SU-DHL-6 (cell line): ENCODE data around the gene MAP2K5.

ENCODE experiments used
- EZH2phosphoT487 ChIP-seq: fragments of 200-600 bp; sonication (generic), shearing (Covaris generic); conservative IDR thresholded peaks from 2 replicates; pipeline ENCODE4 v1.6.1; 2018; ENCODE audit warnings: mild to moderate bottlenecking, antibody characterized with exemption, low read length, moderate library complexity, mixed read lengths
- TF ChIP-seq, protein P1 (sequence below): fragments of 200-600 bp; sonication (generic); IDR thresholded peaks from one replicate; pipeline ENCODE4 v1.5.1; 2017; ENCODE audit warnings: antibody characterized with exemption, mild to moderate bottlenecking, low read length, moderate library complexity; ENCODE audit not compliant: insufficient read depth, poor library complexity, severe bottlenecking

GRCh38 chr15:67761343-67761742, 218.8 kb downstream of the MAP2K5 start:
- TF ChIP-seq, protein P1, sequence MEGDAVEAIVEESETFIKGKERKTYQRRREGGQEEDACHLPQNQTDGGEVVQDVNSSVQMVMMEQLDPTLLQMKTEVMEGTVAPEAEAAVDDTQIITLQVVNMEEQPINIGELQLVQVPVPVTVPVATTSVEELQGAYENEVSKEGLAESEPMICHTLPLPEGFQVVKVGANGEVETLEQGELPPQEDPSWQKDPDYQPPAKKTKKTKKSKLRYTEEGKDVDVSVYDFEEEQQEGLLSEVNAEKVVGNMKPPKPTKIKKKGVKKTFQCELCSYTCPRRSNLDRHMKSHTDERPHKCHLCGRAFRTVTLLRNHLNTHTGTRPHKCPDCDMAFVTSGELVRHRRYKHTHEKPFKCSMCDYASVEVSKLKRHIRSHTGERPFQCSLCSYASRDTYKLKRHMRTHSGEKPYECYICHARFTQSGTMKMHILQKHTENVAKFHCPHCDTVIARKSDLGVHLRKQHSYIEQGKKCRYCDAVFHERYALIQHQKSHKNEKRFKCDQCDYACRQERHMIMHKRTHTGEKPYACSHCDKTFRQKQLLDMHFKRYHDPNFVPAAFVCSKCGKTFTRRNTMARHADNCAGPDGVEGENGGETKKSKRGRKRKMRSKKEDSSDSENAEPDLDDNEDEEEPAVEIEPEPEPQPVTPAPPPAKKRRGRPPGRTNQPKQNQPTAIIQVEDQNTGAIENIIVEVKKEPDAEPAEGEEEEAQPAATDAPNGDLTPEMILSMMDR = no peak
- TF ChIP-seq EZH2phosphoT487 = no peak
